ENCODE results near the gene TMEM179B.
A peak's percentile ranks its signal among the peaks of the same experiment; 100 is the strongest.

TMEM179B gene

DNA sequence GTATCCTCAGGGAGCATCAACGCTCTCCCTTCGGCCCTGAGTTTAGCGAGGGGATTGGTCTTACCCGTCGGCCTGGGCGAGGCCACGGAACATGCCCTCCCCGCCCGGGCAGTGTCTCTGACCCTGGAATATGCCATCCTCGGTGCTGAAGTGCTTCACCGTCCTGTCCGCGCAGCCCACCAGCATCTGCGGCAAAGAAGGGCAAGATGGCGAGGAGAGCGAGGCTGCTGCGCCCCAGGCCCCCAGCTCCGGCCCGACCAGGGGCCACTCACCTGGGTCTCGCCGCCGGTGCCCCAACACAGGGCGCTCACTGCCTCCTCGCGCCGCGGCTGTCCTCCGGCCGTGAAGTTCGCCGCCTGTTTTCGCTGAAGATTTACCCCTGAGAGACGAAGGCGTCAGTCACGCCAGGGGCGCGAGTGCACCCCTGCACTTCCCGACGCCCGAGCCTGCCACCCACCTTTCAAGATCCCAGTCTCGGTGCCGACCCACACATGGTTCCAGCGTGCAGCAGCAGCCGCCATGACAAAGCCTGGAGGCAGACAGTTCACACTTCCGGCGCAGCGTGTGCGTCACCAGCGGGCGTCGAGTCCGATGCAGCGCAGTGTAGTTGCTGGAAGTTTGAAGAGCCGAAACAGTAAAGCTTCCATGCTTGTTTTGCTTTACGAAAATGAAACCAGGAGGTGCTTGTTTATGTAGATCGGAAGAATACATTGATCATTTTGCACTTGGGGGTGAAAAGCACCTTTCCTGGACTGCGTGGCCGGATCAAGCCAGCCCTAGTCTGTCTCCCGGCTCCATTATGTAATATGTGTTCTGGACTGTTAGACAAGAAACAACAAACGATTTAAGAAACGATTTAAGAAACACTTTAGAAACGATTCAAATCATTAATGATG lies 52.1 kb downstream of the TMEM179B start, which contains the start of gene WDR74:
WDR74 (minus strand) TSS at position 541 of the 896 bp plus-strand sequence; CDS start at position 521, 20 bp downstream.
- peak within 1 kb of the TSS; percentile 96 for H3K27ac ChIP-seq (ENCODE audit: low read depth, low read length)
- peaks cover 6% of the 10 kb centered on the region; the same call in 1 of the 2 replicates for H3K4me1 ChIP-seq (ENCODE audit: insufficient read depth, low read length)
- peak within 1 kb of the TSS; percentile 94 for H3K9ac ChIP-seq (ENCODE audit: low read depth, low read length)
- WGBS = 1% methylated on average over 61 of the region's 62 CpGs
- H3K4me3 ChIP-seq (ENCODE audit: low read length) = peak within 1 kb of the TSS; percentile 90
- H3K36me3 ChIP-seq (ENCODE audit: insufficient read depth, low read length) = peaks cover 36% of the 10 kb centered on the region
- H3K9me3 ChIP-seq (ENCODE audit: insufficient read depth, low read depth, low read length) = no peaks in the 10 kb centered on the region
- no peaks in the 10 kb centered on the region for H3K27me3 ChIP-seq (ENCODE audit: insufficient read depth, low read length)

Data from HUES64 (cell line).